ENCODE data around the gene SFXN3.

The SFXN3 gene

GRCh38 chr10:101044117-101044516 is 13.1 kb downstream of the SFXN3 start:
- no peak overlapping the region for H3K4me3 ChIP-seq (ENCODE audit: low read length)
- DNase-seq (ENCODE audit: low read depth), result no peak
- TF ChIP-seq CTCF (conservative IDR thresholded peaks at IDR 0.05; ENCODE audit: low read depth, low read length), result no peak

GRCh38 chr10:101046332-101047238 is 15.6 kb downstream of the SFXN3 start:
- TF ChIP-seq CTCF (conservative IDR thresholded peaks at IDR 0.05; ENCODE audit: low read depth, low read length), result no peak
- peak overlapping the region; percentile 16 for H3K4me3 ChIP-seq (ENCODE audit: low read length)

GRCh38 chr10:101047268-101047667 is 16.2 kb downstream of the SFXN3 start:
- no peak for TF ChIP-seq CTCF (conservative IDR thresholded peaks at IDR 0.05; ENCODE audit: low read depth, low read length)
- DNase-seq (ENCODE audit: low read depth), result no peak
- peak overlapping the region; percentile 16 for H3K4me3 ChIP-seq (ENCODE audit: low read length)

More at GRCh38 chr10:101046332-101047238, 15.6 kb downstream of the SFXN3 start:
- no peak for DNase-seq (ENCODE audit: low read depth)

DNA sequence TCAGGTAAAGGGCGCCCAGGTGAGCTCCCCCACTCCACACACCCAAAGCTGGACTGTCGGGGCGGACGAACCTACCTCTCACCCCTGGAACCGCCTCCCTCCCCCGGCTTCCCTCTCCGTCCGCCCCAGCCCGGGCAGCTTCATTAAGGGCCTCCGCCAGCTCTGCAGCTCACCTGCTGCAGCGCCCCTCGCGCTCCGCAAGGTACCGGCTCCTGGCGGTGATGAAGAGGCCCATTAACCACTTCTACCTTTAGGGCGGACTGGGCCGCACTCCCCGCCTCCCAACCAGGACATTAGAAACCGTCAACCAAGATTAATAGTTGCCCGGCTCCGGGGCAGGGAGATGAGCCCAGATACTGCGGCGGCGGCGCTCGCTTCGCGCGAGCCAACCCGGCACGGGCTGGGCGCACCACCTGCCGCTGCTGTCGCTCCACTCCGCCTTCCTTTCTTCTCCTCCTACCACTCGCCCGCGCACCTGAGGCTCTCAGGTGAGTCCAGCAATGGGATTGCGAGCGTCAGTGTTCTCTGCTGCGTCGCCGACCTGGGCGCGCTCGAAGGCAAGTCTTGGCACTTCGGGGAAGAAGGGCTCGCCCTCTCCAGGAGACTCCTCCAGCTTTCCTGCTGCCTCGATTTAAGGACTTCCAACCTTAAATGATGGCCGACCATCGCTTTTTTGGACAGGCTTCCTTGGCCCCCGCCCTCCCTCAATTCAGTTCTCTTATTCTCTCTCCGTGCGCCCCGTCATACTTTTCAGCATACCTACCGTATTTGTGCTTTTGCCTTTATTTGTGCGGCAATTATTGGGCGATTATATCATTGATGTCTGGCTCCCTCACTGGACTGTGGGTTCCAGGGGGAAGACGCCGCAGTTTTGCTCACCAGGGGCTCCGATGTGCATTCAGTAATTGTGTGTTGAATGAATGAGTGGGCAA is 17.2 kb downstream of the SFXN3 start:
- TF ChIP-seq CTCF (conservative IDR thresholded peaks at IDR 0.05; ENCODE audit: low read depth, low read length), result peak; percentile 17
- no peak for DNase-seq (ENCODE audit: low read depth)
- H3K4me3 ChIP-seq (ENCODE audit: low read length), result no peak overlapping the region

DNA sequence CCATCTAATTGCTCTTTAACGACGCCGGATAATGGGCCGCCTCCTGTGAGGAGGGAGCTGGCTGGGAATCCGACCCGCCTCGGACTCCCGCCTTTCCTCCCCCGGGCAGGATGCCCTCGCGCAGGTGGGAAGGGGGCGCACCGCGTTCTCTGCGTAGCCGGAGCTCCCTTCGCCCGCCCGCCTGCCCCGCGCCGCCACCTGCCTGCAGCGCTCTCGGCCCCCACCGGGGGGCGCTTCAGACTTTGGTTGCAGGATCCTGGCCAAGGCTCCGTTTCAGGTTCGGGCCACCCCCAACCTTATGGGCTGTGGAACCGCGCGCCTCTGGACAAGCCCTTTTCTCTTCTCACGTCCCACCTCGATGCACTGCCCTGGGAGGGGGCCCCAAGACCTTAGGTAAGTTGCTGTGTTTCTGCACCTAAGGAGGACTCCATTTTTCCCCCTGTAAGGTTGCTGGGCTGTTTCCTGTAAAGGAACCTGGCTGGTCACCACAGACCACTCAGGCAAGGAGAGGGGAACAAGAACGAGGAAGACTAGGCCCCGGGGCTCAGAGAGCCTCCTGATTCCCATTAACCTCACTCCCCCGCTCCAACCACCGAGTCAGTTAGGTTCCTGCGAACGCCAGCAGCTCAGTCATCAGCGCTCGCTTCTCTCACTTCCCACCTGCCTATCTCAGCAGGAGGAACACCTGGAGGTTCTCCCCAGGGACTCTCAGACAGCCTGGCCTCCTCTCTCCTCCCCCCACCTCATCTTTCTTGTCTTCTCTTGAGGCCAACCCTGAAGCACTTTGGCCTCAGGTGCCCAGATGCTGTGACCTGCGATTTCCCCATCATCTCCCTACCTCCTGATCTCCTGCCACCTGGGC is 19.4 kb downstream of the SFXN3 start:
- H3K4me3 ChIP-seq (ENCODE audit: low read length), result peak overlapping the region; percentile 31
- peak; percentile 83 for TF ChIP-seq CTCF (conservative IDR thresholded peaks at IDR 0.05; ENCODE audit: low read depth, low read length)
- DNase-seq (ENCODE audit: low read depth), result no peak

DNA sequence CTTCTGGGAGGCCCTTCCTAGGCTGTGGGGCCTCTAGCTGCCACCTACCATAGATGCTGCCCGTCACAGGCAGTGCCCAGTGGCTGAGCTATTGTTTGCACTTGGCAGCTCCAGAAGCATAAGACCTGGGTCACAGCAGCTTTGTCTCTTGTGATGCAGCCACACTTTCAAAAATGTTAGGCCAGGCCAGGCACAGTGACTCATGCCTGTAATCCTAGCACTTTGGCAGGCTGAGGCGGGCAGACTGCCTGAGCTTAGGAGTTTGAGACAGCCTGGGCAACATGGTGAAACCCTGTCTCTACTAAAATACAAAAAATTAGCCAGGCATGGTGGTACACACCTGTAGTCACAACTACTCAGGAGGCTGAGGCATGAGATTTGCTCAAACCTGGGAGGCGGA is 21.3 kb downstream of the SFXN3 start:
- TF ChIP-seq CTCF (conservative IDR thresholded peaks at IDR 0.05; ENCODE audit: low read depth, low read length), result no peak
- peak; percentile 96 for DNase-seq (ENCODE audit: low read depth)
- no peak overlapping the region for H3K4me3 ChIP-seq (ENCODE audit: low read length)

All from retinal pigment epithelial cell (primary cell).